ENCODE data around the gene DLG2.

The DLG2 gene

GRCh38 chr11:84685149-84685548 lies 942.0 kb downstream of the DLG2 start:
- DNase-seq, result no peak
- H3K4me3 ChIP-seq (ENCODE audit: insufficient read depth, low read depth, low read length, poor library complexity, severe bottlenecking), result no peak overlapping the region
- H3K9me3 ChIP-seq (ENCODE audit: control insufficient read depth, low read length), result no peaks in the 10 kb centered on the region
- H3K4me1 ChIP-seq (ENCODE audit: control insufficient read depth, insufficient read depth, low read length, poor library complexity, severe bottlenecking), result no peaks in the 10 kb centered on the region
- no peak overlapping the region for H3K27ac ChIP-seq (ENCODE audit: insufficient read depth, low read length, poor library complexity, severe bottlenecking)
- H3K36me3 ChIP-seq (ENCODE audit: control insufficient read depth, insufficient read depth, low read length), result no peaks in the 10 kb centered on the region
- no peaks in the 10 kb centered on the region for H3K27me3 ChIP-seq (replicated peaks; ENCODE audit: control insufficient read depth, insufficient read depth, low read length, poor library complexity, severe bottlenecking)

- Histone ChIP-seq H3K27me3 (replicated peaks; ENCODE audit: control insufficient read depth, insufficient read depth, low read length, poor library complexity, severe bottlenecking) (no peaks in the 10 kb centered on the region), H3K4me3 (ENCODE audit: insufficient read depth, low read depth, low read length, poor library complexity, severe bottlenecking) (no peak overlapping the region), H3K27ac (ENCODE audit: insufficient read depth, low read length, poor library complexity, severe bottlenecking) (no peak overlapping the region), H3K4me1 (ENCODE audit: control insufficient read depth, insufficient read depth, low read length, poor library complexity, severe bottlenecking) (no peaks in the 10 kb centered on the region), H3K9me3 (ENCODE audit: control insufficient read depth, low read length) (no peaks in the 10 kb centered on the region), H3K36me3 (ENCODE audit: control insufficient read depth, insufficient read depth, low read length) (no peaks in the 10 kb centered on the region)
- no peak for DNase-seq
Observed at GRCh38 chr11:84681456-84681855, 945.7 kb downstream of the DLG2 start.

- Histone ChIP-seq H3K27me3 (replicated peaks; ENCODE audit: control insufficient read depth, insufficient read depth, low read length, poor library complexity, severe bottlenecking) (no peaks in the 10 kb centered on the region), H3K36me3 (ENCODE audit: control insufficient read depth, insufficient read depth, low read length) (no peaks in the 10 kb centered on the region), H3K9me3 (ENCODE audit: control insufficient read depth, low read length) (no peaks in the 10 kb centered on the region), H3K4me3 (ENCODE audit: insufficient read depth, low read depth, low read length, poor library complexity, severe bottlenecking) (no peak overlapping the region), H3K27ac (ENCODE audit: insufficient read depth, low read length, poor library complexity, severe bottlenecking) (no peak overlapping the region), H3K4me1 (ENCODE audit: control insufficient read depth, insufficient read depth, low read length, poor library complexity, severe bottlenecking) (no peaks in the 10 kb centered on the region)
- no peak for DNase-seq
Observed at GRCh38 chr11:84675396-84676025, 951.6 kb downstream of the DLG2 start.

GRCh38 chr11:84673753-84674152 lies 953.4 kb downstream of the DLG2 start:
- no peak for DNase-seq
- no peaks in the 10 kb centered on the region for H3K36me3 ChIP-seq (ENCODE audit: control insufficient read depth, insufficient read depth, low read length)
- H3K27ac ChIP-seq (ENCODE audit: insufficient read depth, low read length, poor library complexity, severe bottlenecking), result no peak overlapping the region
- no peaks in the 10 kb centered on the region for H3K4me1 ChIP-seq (ENCODE audit: control insufficient read depth, insufficient read depth, low read length, poor library complexity, severe bottlenecking)
- H3K4me3 ChIP-seq (ENCODE audit: insufficient read depth, low read depth, low read length, poor library complexity, severe bottlenecking), result no peak overlapping the region
- H3K27me3 ChIP-seq (replicated peaks; ENCODE audit: control insufficient read depth, insufficient read depth, low read length, poor library complexity, severe bottlenecking), result no peaks in the 10 kb centered on the region
- no peaks in the 10 kb centered on the region for H3K9me3 ChIP-seq (ENCODE audit: control insufficient read depth, low read length)

- no peak overlapping the region for H3K4me3 ChIP-seq (ENCODE audit: insufficient read depth, low read depth, low read length, poor library complexity, severe bottlenecking)
- H3K4me1 ChIP-seq (ENCODE audit: control insufficient read depth, insufficient read depth, low read length, poor library complexity, severe bottlenecking), result no peaks in the 10 kb centered on the region
- H3K36me3 ChIP-seq (ENCODE audit: control insufficient read depth, insufficient read depth, low read length), result no peaks in the 10 kb centered on the region
- no peaks in the 10 kb centered on the region for H3K27me3 ChIP-seq (replicated peaks; ENCODE audit: control insufficient read depth, insufficient read depth, low read length, poor library complexity, severe bottlenecking)
- H3K9me3 ChIP-seq (ENCODE audit: control insufficient read depth, low read length), result no peaks in the 10 kb centered on the region
- no peak for DNase-seq
- H3K27ac ChIP-seq (ENCODE audit: insufficient read depth, low read length, poor library complexity, severe bottlenecking), result no peak overlapping the region
Observed at GRCh38 chr11:84671325-84671999, 955.7 kb downstream of the DLG2 start.

GRCh38 chr11:84663731-84664130 lies 963.4 kb downstream of the DLG2 start:
- no peak for DNase-seq
- no peaks in the 10 kb centered on the region for H3K9me3 ChIP-seq (ENCODE audit: control insufficient read depth, low read length)

GRCh38 chr11:84660257-84660977 lies 966.7 kb downstream of the DLG2 start:
- Histone ChIP-seq H3K27me3 (replicated peaks; ENCODE audit: control insufficient read depth, insufficient read depth, low read length, poor library complexity, severe bottlenecking) (no peaks in the 10 kb centered on the region), H3K36me3 (ENCODE audit: control insufficient read depth, insufficient read depth, low read length) (no peaks in the 10 kb centered on the region), H3K27ac (ENCODE audit: insufficient read depth, low read length, poor library complexity, severe bottlenecking) (no peak overlapping the region), H3K9me3 (ENCODE audit: control insufficient read depth, low read length) (no peaks in the 10 kb centered on the region), H3K4me3 (ENCODE audit: insufficient read depth, low read depth, low read length, poor library complexity, severe bottlenecking) (no peak overlapping the region), H3K4me1 (ENCODE audit: control insufficient read depth, insufficient read depth, low read length, poor library complexity, severe bottlenecking) (no peaks in the 10 kb centered on the region)
- DNase-seq, result no peak

More at GRCh38 chr11:84663731-84664130, 963.4 kb downstream of the DLG2 start:
- Histone ChIP-seq H3K27ac (ENCODE audit: insufficient read depth, low read length, poor library complexity, severe bottlenecking) (no peak overlapping the region), H3K36me3 (ENCODE audit: control insufficient read depth, insufficient read depth, low read length) (no peaks in the 10 kb centered on the region), H3K4me3 (ENCODE audit: insufficient read depth, low read depth, low read length, poor library complexity, severe bottlenecking) (no peak overlapping the region), H3K4me1 (ENCODE audit: control insufficient read depth, insufficient read depth, low read length, poor library complexity, severe bottlenecking) (no peaks in the 10 kb centered on the region), H3K27me3 (replicated peaks; ENCODE audit: control insufficient read depth, insufficient read depth, low read length, poor library complexity, severe bottlenecking) (no peaks in the 10 kb centered on the region)

GRCh38 chr11:84655712-84656111 lies 971.4 kb downstream of the DLG2 start:
- no peaks in the 10 kb centered on the region for H3K4me1 ChIP-seq (ENCODE audit: control insufficient read depth, insufficient read depth, low read length, poor library complexity, severe bottlenecking)
- H3K4me3 ChIP-seq (ENCODE audit: insufficient read depth, low read depth, low read length, poor library complexity, severe bottlenecking), result no peak overlapping the region
- DNase-seq, result no peak
- H3K27ac ChIP-seq (ENCODE audit: insufficient read depth, low read length, poor library complexity, severe bottlenecking), result no peak overlapping the region
- H3K36me3 ChIP-seq (ENCODE audit: control insufficient read depth, insufficient read depth, low read length), result no peaks in the 10 kb centered on the region
- H3K9me3 ChIP-seq (ENCODE audit: control insufficient read depth, low read length), result no peaks in the 10 kb centered on the region
- H3K27me3 ChIP-seq (replicated peaks; ENCODE audit: control insufficient read depth, insufficient read depth, low read length, poor library complexity, severe bottlenecking), result no peaks in the 10 kb centered on the region

GRCh38 chr11:84648471-84648870 lies 978.7 kb downstream of the DLG2 start:
- H3K36me3 ChIP-seq (ENCODE audit: control insufficient read depth, insufficient read depth, low read length), result no peaks in the 10 kb centered on the region
- H3K27ac ChIP-seq (ENCODE audit: insufficient read depth, low read length, poor library complexity, severe bottlenecking), result no peak overlapping the region
- H3K4me1 ChIP-seq (ENCODE audit: control insufficient read depth, insufficient read depth, low read length, poor library complexity, severe bottlenecking), result no peaks in the 10 kb centered on the region
- no peak for DNase-seq
- H3K9me3 ChIP-seq (ENCODE audit: control insufficient read depth, low read length), result no peaks in the 10 kb centered on the region
- H3K27me3 ChIP-seq (replicated peaks; ENCODE audit: control insufficient read depth, insufficient read depth, low read length, poor library complexity, severe bottlenecking), result no peaks in the 10 kb centered on the region
- H3K4me3 ChIP-seq (ENCODE audit: insufficient read depth, low read depth, low read length, poor library complexity, severe bottlenecking), result no peak overlapping the region

All from effector memory CD4-positive, alpha-beta T cell (primary cell).